Left lobe of liver (tissue), 2 donors: Measurements from ENCODE around the gene SLC43A2. TPM values are rescaled to one million over a fixed set of nuclear protein-coding genes. Genes with fewer than 3 reads are reported as not detected.
"Not testable (repeated sequence)": the region's sequence is repeated elsewhere in the genome, so short reads cannot be mapped to it uniquely, and the experiment has no call there.

Source experiments
- ATAC-seq: fragments of 200-7000 bp; cut with Tn5 transposase; one replicate; pipeline ENCODE4 v1.9.1; 2020; ENCODE audit warnings: mild to moderate bottlenecking, moderate library complexity
- DNase-seq: peaks from one replicate; pipeline ENCODE4 v3.0.0-alpha.2; 2020; ENCODE audit warnings: low spot score
- total RNA-seq: library from RNA; stranded (reverse); gene quantifications from one replicate; pipeline ENCODE4 v1.2.1, GENCODE V29; 2021
- donor health status: DM: no; HTN: no; CAD: no; lungs with moderate emphysema.
- donor health status: DM: no; HTN: yes; CAD: no.

Gene SLC43A2
- total RNA-seq: 3.1 TPM

DNA sequence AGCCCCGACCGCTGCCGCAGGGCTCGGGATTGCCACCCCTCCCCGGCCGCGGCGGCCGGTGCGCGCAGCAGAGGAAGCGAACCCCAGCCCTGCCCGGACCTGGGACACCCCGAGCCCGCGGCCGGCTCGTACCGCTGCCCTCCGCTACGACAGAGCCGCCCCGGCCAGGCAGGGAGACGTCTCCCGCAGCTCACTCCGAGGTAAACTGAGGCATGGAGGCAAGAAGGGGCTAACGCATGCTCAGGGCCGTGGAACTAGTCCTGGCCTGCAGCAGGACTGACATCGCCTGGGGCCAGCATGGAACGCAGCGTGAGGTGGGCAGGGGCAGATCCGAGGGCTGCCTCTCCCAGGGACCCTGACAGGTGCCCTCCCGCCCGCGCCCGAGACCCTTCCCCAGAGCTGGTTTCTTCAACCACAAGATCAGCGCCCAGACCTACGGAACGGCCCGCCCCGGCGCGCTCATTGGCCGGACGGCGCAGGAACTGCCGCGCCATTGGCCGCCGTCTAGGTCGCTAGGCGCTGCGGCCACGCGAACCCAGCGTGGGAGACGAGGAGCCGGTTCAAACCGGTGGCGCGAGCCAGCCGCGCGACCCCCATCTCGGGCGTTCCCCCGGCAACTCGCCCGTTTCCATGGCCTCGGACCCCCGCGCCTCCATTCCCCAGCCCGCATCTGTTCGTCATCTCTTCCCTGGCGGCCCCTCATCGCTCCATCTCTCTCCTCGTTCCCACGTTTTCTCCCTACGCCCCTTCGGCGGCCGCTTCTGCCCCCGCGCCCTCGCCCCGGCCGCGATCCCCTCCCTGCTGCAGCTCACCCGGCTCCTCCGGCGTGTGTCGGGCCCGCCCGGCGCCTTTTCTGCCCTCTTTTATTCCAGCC is at the start of gene SLC43A2:
SLC43A2 (minus strand) TSS at position 853 of the 874 bp plus-strand sequence. CDS start 960 bp downstream, outside the sequence.
- DNase-seq: peak; percentile 80
- ATAC-seq: peak; percentile 85

DNA sequence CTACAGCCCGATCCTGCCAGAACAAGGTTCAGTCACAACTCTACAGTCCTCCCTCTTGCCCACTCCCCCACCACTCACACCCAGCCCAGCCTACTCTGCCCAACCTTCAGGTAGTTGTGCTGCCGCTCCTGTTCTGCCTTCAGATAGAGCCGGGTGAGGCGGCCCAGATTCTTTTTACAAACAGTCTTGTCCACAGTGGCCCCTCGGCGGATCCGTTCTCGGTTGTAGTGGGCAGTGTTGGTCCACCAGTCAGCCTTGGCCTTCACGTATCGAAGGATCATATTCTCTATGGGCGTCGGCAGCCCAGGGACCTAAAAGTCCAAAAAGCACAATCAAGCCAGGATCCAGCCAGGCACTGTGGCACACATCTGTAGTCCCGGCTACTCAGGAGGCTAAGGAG is 47.8 kb upstream of the SLC43A2 start:
- DNase-seq: no peak
- no peak for ATAC-seq

- no peak for ATAC-seq
- DNase-seq: no peak
Measured at GRCh38 chr17:1673041-1673785, 44.6 kb upstream of the SLC43A2 start.

DNA sequence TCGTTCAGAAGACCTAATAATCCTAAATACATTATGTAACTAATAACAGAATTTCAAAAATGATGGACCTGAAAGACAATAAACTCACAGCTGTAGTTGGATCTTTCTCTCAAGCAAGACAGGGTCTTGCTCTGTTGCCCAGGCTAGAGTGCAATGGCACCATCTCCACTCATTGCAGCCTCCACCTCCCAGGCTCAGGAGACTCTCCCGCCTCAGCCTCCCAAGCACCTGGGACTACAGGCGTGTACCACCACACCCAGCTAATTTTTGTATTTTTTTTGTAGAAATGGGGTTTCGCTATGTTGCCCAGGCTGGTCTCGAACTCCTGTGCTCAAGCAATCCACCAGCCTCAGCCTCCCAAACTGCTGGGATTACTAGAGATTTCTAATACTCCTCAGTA is 35.3 kb upstream of the SLC43A2 start:
- not testable (repeated sequence) for ATAC-seq, DNase-seq

DNA sequence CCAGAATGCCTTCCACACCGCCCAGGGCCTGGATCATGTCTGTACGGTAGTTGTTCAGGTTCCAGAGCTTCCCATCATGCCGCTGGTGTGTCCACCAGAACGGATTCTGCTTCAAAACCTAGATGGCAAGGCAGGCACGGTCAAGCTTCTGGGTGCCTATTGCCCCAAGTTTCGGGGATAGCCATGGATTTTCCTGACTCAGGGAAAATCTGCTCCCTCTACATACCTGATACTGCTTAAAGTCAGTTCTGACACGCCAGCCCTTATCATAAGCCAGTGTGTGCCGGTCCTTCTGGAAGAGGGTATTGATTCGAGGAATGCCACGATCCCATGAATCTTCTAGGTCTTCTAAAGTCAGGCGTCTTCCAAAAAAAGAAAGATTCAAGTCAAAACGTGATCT is 32.4 kb upstream of the SLC43A2 start:
- no peak for DNase-seq
- no peak for ATAC-seq

DNA sequence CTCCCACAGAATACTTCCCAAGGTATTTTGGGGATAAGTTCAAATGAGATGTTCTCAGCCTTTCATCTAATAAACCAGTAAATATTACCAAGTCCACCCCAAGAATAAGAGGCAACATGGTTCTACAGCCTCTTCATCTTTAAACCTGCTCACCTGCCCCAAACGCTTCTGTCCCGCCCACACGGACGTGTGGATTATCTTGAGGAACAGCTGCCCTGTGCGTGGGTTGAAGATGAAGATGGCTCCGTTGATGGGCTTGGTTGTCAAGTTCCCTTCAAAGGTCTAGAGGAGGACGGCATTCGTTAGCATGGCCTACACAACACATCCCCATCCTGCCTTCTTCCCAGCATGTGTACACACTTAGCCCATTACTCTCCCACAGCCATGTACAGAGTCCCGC is 29.5 kb upstream of the SLC43A2 start:
- ATAC-seq: no peak
- no peak for DNase-seq

DNA sequence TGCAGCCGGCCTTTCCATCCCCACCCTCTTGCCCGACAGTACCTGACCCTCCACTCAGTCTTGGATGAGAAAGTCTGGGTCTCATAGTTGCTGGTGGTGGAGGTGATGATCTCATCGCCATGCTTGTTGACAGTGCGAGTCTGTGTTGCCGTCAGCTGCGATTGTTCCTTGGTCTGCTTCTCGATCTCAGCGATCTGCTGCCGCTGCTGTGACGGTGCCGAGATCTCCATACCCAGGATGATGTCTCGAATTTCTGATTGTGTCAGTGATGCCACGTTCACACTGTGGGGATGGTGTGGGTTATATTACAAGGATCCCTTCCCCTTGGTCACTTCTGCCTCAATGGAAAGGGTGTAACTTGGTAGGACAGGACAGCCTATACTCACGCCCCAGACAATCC is 25.1 kb upstream of the SLC43A2 start:
- ATAC-seq: no peak
- DNase-seq: no peak

DNA sequence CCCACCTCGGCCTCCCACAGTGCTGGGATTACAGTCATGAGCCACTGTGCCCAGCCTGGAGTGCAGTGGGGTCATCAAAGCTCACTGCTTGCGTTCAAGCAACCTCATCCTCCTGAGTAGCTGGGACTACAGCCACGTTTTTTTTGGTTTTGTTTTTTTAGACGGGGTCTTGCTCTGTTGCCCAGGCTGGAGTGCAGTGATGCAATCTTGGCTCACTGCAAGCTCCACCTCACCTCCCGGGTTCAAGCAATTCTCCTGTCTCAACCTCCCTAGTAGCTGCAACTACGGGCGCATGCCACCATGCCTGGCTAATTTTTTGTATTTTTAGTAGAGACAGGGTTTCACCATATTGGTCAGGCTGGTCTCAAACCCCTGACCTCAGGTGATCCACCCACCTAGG is 24.2 kb upstream of the SLC43A2 start:
- ATAC-seq, DNase-seq: not testable (repeated sequence)

DNA sequence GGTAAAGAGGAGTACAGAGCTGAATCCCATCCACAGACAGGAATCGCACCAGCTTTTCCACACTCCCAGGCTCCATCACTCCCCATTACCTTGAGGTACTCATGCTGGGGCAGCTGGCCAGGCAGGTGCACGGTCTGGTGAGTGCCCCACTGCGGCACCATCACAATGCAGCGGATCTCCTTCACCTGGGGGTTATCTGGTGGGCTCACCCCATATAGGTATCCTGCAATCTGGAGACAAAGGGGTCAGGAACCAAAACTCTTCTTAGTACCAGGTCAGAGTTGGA is 22.9 kb upstream of the SLC43A2 start:
- no peak for DNase-seq
- ATAC-seq: no peak

DNA sequence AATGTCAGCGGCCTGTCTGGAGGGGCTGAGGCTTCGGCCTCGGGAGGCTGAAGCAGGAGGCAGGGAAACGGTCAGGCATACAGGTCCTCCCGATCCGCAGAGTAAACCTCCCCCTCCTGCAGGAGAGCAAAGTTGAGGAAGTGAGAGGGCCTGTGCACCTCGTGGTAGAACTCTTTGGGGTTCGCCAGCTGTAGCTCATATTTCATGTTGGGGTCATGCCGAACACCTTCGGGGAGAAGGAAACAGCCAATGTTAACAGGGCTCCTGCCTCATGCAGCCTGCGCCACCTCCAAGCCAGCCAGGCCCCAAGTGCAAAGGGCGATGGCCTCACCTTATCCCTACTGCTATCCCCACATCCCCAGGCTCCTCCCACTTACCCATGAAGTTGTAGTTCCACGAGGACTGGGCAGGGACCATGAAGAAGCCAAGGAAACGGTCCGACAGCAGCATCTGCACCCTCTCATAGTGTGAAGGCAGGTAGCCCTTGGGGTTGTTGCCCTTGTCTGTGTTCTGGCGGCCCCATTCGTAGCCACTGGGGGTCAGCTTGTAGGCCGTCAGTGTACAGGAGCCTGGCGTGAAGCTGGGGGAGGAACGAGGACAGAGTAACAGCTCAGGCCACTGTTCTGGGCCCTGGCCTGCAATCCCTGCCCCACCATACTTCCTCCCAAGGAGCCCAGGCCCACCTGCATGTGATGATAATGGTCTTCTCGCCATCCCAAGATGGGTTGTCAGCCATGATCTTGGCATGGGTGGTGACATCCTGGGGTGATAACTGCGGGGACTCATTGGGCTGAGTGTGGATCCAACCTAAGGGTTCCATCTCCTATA is 22.3 kb upstream of the SLC43A2 start:
- ATAC-seq (peak; percentile 41), DNase-seq (peak; percentile 85)

- DNase-seq: peak; percentile 98
- ATAC-seq: peak; percentile 70
Measured at GRCh38 chr17:1649844-1650501, 21.3 kb upstream of the SLC43A2 start, which contains the start of gene RILP. Gene RILP, minus strand, starts transcription at chr17:1649866. Its CDS starts 62 bp downstream, at chr17:1649804.

GRCh38 chr17:1648963-1649843 is 20.6 kb upstream of the SLC43A2 start:
- ATAC-seq (peak; percentile 66), DNase-seq (peak; percentile 96)

- ATAC-seq: no peak
- no peak for DNase-seq
Measured at GRCh38 chr17:1648173-1648962, 19.7 kb upstream of the SLC43A2 start.

- ATAC-seq (no peak), DNase-seq (no peak)
Measured at GRCh38 chr17:1647802-1648171, 19.2 kb upstream of the SLC43A2 start.

- no peak for ATAC-seq
- no peak for DNase-seq
Measured at GRCh38 chr17:1646199-1646875, 17.7 kb upstream of the SLC43A2 start.

GRCh38 chr17:1645207-1646171 is 16.9 kb upstream of the SLC43A2 start, which contains the start of gene SCARF1:
Gene SCARF1, minus strand, starts transcription at chr17:1645732. Its CDS starts 35 bp downstream, at chr17:1645697.
- ATAC-seq (no peak), DNase-seq (peak; percentile 65)
